Kidney (tissue), 14 donors: ENCODE results near the gene MAK. TPM values are rescaled to one million over a fixed set of nuclear protein-coding genes. Genes with fewer than 3 reads are reported as not detected.
"Not testable (repeated sequence)": the region's sequence is repeated elsewhere in the genome, so short reads cannot be mapped to it uniquely, and the experiment has no call there.

Source experiments
- DNase-seq, 5 donors: peaks; one replicate each; pipeline ENCODE4 v3.0.0-alpha.2; 2013 to 2020
- FAIRE-seq: peaks from 2 replicates; lab custom pipeline; 2012; peaks lifted over from hg19 to GRCh38; lab: Jason Lieb, UNC
- H3K27ac ChIP-seq, 2 donors: one replicate each; pipeline ENCODE4 v1.7.0; 2013; ENCODE audit warnings: low read depth in 2 of 2, low read length in 2 of 2, inconsistent platforms in 1 of 2
- H3K27me3 ChIP-seq: one replicate; pipeline ENCODE4 v1.7.1; 2013; ENCODE audit warnings: low read length, inconsistent platforms; ENCODE audit not compliant: control insufficient read depth, insufficient read depth
- H3K36me3 ChIP-seq, 3 donors: one replicate each; pipeline versions ENCODE4 v1.7.0 to v1.7.1; 2013; ENCODE audit warnings: low read length in 3 of 3, control low read depth in 1 of 3, inconsistent platforms in 1 of 3; ENCODE audit not compliant: insufficient read depth in 3 of 3, control insufficient read depth in 2 of 3
- H3K4me1 ChIP-seq, 3 donors: one replicate each; pipeline versions ENCODE4 v1.7.0 to v1.7.1; 2013; ENCODE audit warnings: low read length in 3 of 3, inconsistent platforms in 1 of 3, low read depth in 1 of 3; ENCODE audit not compliant: control insufficient read depth in 2 of 3, insufficient read depth in 2 of 3
- H3K4me3 ChIP-seq, 3 donors: one replicate each; pipeline versions ENCODE4 v1.7.0 to v1.8.1; 2013; ENCODE audit warnings: low read length in 3 of 3, control low read depth in 1 of 3, inconsistent platforms in 1 of 3
- H3K9ac ChIP-seq, 3 donors: one replicate each; pipeline versions ENCODE4 v1.7.0 to v1.7.1; 2013; ENCODE audit warnings: low read length in 3 of 3, control low read depth in 1 of 3, inconsistent platforms in 1 of 3
- H3K9me3 ChIP-seq, 3 donors: one replicate each; pipeline versions ENCODE4 v1.7.0 to v1.7.1; 2013; ENCODE audit warnings: low read length in 3 of 3, control low read depth in 1 of 3, inconsistent platforms in 1 of 3; ENCODE audit not compliant: control insufficient read depth in 2 of 3, insufficient read depth in 1 of 3
- intact Hi-C: fragments of 100-400 bp; cut with DNase I; formaldehyde crosslinking; loops from one replicate; pipeline ENCODE4 v1.11.1; 2022
- polyA plus RNA-seq: library from polyadenylated mRNA; stranded (reverse); fragments of 350-450 nt; fragmentation: Illumina TruSeq; extraction: RNeasy Lipid Tissue Mini Kit (QIAGEN cat#74804); gene quantifications from one replicate; pipeline ENCODE4 v1.2.3, GENCODE V29; 2014; ENCODE audit warnings: low read depth, low replicate concordance; ENCODE audit not compliant: insufficient read depth
- total RNA-seq: library from RNA; stranded (reverse); fragmentation: NEBNext Ultra II Directional; extraction: Animal tissue kit (Norgen Biotek cat#: 25700); gene quantifications from one replicate; pipeline ENCODE4 v1.2.1, GENCODE V29; 2021
- TF ChIP-seq, protein P1 (sequence below): IDR thresholded peaks from 3 replicates; pipeline ENCODE4 v1.5.1; 2012; ENCODE audit warnings: mild to moderate bottlenecking, moderate library complexity, borderline replicate concordance; ENCODE audit not compliant: insufficient read depth; ENCODE audit errors: extremely low read depth
- donor health status: control.
- donor health status: control.
- donor health status: control.
- donor health status: control.
- donor health status: control.
- donor health status: DM: yes; HTN: yes; CAD: no.
- donor health status: Normal renal cell carcinoma (clear cell type).

Gene MAK
- total and polyA plus RNA-seq, 2 donors from 2014 or later, result 0.66 TPM; not detected in 1

DNA sequence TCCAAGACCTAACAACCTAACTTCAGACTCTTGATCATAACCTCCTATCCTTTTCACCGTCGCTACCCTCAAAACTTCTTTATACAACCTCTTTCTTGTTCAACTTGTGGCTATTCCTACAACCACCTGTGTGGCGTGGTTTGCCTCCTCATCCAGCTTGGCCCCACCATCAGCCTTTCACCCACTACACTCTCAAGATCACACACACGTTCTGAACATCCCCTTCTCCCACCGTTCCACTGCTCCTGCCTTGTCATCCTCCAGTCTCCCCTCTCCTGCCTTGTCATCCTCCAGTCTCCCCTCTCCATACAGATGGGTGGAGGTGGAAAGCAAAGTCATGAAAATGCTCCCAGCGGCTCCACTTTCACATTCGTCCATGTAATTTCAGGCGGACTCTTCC, 14.0 kb downstream of the MAK start:
- no peak for FAIRE-seq
- no peak for DNase-seq
- Histone ChIP-seq H3K9ac (no peak overlapping the region), H3K4me1 (no peaks in the 10 kb centered on the region), H3K27me3 (no peaks in the 10 kb centered on the region), H3K27ac (no peak overlapping the region), H3K4me3 (no peak overlapping the region), H3K9me3 (no peaks in the 10 kb centered on the region), H3K36me3 (no peaks in the 10 kb centered on the region)
- intact Hi-C loops, result no loop called here
- TF ChIP-seq, protein P1, sequence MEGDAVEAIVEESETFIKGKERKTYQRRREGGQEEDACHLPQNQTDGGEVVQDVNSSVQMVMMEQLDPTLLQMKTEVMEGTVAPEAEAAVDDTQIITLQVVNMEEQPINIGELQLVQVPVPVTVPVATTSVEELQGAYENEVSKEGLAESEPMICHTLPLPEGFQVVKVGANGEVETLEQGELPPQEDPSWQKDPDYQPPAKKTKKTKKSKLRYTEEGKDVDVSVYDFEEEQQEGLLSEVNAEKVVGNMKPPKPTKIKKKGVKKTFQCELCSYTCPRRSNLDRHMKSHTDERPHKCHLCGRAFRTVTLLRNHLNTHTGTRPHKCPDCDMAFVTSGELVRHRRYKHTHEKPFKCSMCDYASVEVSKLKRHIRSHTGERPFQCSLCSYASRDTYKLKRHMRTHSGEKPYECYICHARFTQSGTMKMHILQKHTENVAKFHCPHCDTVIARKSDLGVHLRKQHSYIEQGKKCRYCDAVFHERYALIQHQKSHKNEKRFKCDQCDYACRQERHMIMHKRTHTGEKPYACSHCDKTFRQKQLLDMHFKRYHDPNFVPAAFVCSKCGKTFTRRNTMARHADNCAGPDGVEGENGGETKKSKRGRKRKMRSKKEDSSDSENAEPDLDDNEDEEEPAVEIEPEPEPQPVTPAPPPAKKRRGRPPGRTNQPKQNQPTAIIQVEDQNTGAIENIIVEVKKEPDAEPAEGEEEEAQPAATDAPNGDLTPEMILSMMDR, result no peak

DNA sequence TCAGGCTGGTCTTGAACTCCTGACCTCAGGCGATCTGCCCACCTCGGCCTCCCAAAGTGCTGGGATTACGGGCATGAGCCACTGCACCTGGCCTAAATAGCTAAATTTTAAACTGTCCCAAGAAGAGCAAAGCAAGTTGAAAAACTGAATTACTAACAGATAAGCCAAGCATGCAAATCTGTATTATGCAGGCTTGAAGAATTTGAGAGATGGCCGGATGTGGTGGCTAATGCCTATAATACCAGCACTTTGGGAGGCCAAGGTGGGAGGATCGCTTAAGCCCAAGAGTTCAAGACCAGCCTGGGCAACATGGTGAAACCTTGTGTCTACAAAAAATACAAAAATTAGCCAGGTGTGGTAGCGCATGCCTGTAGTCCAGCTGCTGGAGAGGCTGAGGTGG, 24.2 kb downstream of the MAK start:
- H3K4me3 ChIP-seq, H3K9ac ChIP-seq, H3K36me3 ChIP-seq, DNase-seq, FAIRE-seq, H3K27ac ChIP-seq, H3K27me3 ChIP-seq, H3K9me3 ChIP-seq, H3K4me1 ChIP-seq, intact Hi-C loops: not testable (repeated sequence)

DNA sequence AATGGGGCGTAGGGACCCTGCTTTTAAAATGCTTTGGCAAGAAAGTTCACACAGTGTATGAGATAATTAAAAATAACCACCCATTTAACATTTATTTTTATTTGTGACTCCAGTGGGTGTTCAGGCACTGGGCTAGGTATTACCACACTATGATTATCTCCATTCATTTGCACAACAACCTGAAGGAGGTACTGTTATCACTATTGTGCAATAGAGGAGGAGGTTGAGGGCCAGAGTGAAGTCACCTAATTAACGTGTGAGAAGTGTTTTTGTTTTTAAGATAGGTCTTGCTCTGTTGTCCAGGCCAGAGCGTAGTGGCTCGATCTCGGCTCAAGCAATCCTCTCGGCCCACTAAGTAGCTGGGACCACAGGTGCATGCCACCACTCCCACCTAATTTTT, 29.2 kb downstream of the MAK start:
- FAIRE-seq (no peak), DNase-seq (no peak)
- Histone ChIP-seq H3K27ac (no peak overlapping the region), H3K4me3 (no peak overlapping the region), H3K4me1 (no peaks in the 10 kb centered on the region), H3K9me3 (no peaks in the 10 kb centered on the region), H3K9ac (no peak overlapping the region), H3K36me3 (no peaks in the 10 kb centered on the region), H3K27me3 (no peaks in the 10 kb centered on the region)
- TF ChIP-seq, protein P1, result no peak
- intact Hi-C loops, result loop anchor here (10.0 kb wide), 1 partner anchor 334 kb away; no protein-coding TSS in a partner anchor

DNA sequence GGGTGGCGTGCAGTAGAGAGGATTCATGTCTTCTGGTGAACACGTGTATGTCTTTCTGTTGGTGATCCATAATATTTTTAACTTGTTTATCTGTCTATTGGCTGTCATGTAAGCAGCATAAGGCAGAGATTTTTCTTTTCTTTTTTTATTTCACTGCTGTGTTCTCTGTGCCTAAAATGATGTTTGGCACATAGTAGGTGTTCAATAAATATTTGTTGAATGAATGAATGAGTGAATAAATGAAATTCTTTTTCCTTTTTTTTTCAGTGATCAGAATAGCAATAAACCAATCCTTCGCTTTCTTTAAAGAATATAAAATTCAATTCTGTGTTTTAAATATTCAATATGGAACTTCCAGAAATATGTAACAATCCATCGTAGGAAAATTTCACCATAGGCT, 30.0 kb downstream of the MAK start:
- Histone ChIP-seq H3K27ac (no peak overlapping the region), H3K4me3 (no peak overlapping the region), H3K9ac (no peak overlapping the region), H3K36me3 (no peaks in the 10 kb centered on the region), H3K27me3 (no peaks in the 10 kb centered on the region), H3K4me1 (no peaks in the 10 kb centered on the region), H3K9me3 (no peaks in the 10 kb centered on the region)
- TF ChIP-seq, protein P1, result no peak
- DNase-seq (no peak), FAIRE-seq (no peak)
- intact Hi-C loops, result loop anchor here (10.0 kb wide), 1 partner anchor 334 kb away; no protein-coding TSS in a partner anchor
